ENCODE measurements around the gene ATP6V1F.
"Not testable (repeated sequence)": the region's sequence is repeated elsewhere in the genome, so short reads cannot be mapped to it uniquely, and the experiment has no call there.

ATP6V1F gene

GRCh38 chr7:128903621-128904361, 41.1 kb downstream of the ATP6V1F start:
- DNase-seq: no peak

GRCh38 chr7:128904381-128905197, 41.9 kb downstream of the ATP6V1F start:
- no peak for DNase-seq

- DNase-seq: no peak
Observed at GRCh38 chr7:128906001-128906765, 43.5 kb downstream of the ATP6V1F start.

DNA sequence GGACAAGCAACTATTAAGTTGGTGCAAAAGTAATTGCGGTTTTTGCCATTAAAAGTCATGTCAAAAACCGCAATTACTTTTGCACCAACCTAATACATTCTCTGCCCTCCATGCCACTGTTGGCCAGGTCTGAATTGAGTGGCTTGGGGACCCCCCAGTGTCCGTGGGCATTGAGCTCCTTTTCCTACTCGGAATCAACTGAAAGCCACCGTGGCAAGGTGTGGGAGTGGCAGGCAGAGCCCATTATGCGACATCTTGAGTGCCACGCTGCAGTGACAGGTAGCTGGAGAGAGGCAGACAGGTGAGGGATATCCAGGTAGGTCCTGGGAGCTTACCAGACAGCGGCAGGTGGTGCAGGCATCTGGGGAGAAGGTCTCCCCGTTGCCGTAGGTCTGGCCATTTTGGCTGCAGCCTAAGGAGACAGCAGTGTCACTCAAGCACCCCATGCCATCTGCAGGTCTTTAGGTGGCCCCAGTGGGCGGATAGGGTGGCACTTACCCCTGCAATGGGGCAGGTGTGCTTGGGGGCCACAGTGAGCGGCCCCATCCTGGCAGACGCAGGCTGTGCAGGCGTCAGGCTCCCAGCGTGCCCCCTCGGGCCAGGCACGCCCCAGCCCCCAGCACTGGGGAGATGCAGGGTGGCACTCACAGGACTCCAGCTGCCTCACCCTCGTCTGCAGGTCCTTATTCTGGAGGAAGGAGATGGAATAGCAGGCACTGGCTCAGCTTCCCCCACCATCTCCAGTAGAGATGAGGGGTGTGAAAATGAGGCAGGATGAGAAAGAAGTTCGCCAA, 44.3 kb downstream of the ATP6V1F start:
- no peak for DNase-seq

GRCh38 chr7:128908750-128909624, 46.3 kb downstream of the ATP6V1F start:
- no peak for DNase-seq

- DNase-seq: no peak
Observed at GRCh38 chr7:128909625-128910568, 47.2 kb downstream of the ATP6V1F start.

GRCh38 chr7:128910569-128910945, 47.9 kb downstream of the ATP6V1F start, which contains the start of gene KCP:
Gene KCP (minus strand): TSS chr7:128910709. CDS start chr7:128910676, 33 bp downstream.
- no peak for DNase-seq

GRCh38 chr7:128911423-128912031, 48.9 kb downstream of the ATP6V1F start:
- DNase-seq: no peak

DNA sequence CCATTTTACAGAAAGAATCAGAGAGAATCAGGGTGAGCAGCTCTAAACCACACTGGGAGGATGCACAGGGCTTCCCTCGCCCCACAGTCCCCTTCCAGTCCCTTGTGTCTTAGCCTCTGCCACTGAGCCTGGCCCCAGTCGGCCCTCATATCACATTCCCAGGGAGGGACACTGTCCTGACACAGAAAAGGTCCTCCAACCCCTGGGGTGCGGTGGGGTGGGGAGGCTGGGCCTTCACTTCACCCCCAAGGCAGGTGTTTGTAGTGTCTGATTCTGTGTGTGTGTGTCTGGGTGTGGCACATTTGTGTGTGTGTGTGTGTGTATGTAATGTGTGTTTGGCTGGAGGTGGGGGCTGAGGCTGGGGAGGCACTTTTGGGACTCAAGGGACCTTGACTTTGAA, 49.6 kb downstream of the ATP6V1F start:
- no peak for DNase-seq

GRCh38 chr7:128912709-128913495, 50.2 kb downstream of the ATP6V1F start:
- DNase-seq: not testable (repeated sequence)

GRCh38 chr7:128913870-128914565, 51.4 kb downstream of the ATP6V1F start:
- DNase-seq: no peak

DNA sequence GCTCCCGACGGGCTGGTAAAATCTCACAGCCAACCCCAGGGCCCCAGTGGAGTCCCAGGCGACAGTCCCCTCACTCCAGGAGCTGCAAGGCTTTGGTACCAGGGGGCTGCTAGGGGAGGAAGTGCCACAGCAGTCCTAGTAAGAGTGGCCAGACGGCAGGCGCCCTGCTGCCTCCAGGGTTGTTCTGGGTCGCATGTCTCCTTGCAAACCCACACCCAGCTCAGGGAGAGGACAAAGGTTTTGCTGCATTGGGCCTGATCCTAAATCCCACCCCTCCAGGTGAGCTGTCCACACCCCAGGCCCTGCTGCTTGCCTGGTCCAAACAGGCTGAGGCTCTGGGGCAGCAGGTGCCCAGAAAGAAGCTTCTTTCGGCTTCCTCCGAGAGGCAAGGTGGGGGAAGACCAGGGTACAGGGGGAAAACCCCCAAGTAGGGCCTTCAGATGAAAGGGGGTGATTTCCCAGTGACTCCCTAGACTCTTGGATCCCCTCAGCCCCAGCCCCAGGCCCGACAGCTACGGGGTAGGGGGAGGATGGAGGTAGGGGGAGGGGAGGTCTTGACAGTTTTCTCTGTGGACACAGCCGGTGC, 52.0 kb downstream of the ATP6V1F start:
- no peak for DNase-seq

DNA sequence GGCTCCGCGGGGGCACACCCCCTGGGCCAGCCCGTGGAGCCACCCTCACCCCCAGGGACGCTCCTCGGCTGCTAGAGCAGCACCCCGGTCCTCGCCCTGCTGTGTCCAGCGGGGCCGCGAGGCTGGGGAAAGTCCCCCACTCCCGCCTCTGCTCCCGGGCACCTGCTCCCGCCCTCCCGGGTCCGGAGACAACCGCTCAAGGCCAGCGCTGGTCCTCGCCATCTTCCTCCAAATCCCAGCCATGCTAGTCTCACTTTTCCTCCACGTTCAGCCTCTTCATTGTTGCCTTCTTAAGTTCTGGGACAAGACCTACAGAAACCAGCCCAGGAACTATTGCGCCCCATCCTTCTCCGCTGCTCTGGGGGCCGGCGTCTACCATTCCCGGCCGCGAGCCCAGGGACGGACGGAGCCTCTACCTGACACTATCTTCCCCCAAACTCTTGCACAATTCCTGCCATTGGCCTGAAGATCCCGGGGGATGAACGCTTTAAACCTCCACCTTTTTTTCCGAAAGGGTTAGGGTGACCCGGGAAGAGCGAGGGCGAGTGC, 52.7 kb downstream of the ATP6V1F start:
- DNase-seq: no peak

All from activated CD4-positive, alpha-beta T cell treated with anti-CD3 and anti-CD28 coated beads, Interleukin-2, amount 50 U/mL, for 48 hours (primary cell).